GM13977 (cell line): ENCODE measurements around the gene PDGFA.

Experiments
- DNase-seq: peaks from one replicate; pipeline ENCODE4 v3.0.0; 2012; ENCODE audit warnings: low spot score
- CTCF ChIP-seq: IDR thresholded peaks from 2 replicates; pipeline ENCODE4 v1.5.1; 2012; ENCODE audit warnings: mild to moderate bottlenecking, control low read depth; ENCODE audit not compliant: insufficient read depth; ENCODE audit errors: extremely low read depth, missing control alignments
- in situ Hi-C: fragments of 300-500 bp; cut with MboI; formaldehyde crosslinking; loops from one replicate; pipeline ENCODE4 v1.12.0; 2022; ENCODE audit warnings: low sequenced_read_pairs, low pct_unique_long_range_greater_than_20kb, mixed read lengths, inconsistent platforms; ENCODE audit not compliant: unreplicated experiment

The PDGFA gene

GRCh38 chr7:489876-490275 lies 29.8 kb downstream of the PDGFA start:
- no peak for DNase-seq
- in situ Hi-C loops: no loop called here

GRCh38 chr7:486216-486743 lies 33.4 kb downstream of the PDGFA start:
- no peak for DNase-seq
- TF ChIP-seq CTCF: no peak
- in situ Hi-C loops: no loop called here

More at GRCh38 chr7:489876-490275, 29.8 kb downstream of the PDGFA start:
- no peak for TF ChIP-seq CTCF

GRCh38 chr7:485188-486081 lies 34.2 kb downstream of the PDGFA start:
- no peak for TF ChIP-seq CTCF
- in situ Hi-C loops: no loop called here
- DNase-seq: no peak

GRCh38 chr7:484356-485101 lies 35.1 kb downstream of the PDGFA start:
- no peak for TF ChIP-seq CTCF

GRCh38 chr7:483656-484355 lies 35.8 kb downstream of the PDGFA start:
- in situ Hi-C loops: no loop called here
- DNase-seq: no peak
- no peak for TF ChIP-seq CTCF

More at GRCh38 chr7:484356-485101, 35.1 kb downstream of the PDGFA start:
- DNase-seq: no peak
- in situ Hi-C loops: no loop called here

- no peak for TF ChIP-seq CTCF
- in situ Hi-C loops: no loop called here
- DNase-seq: no peak
Measured at GRCh38 chr7:482521-483083, 37.0 kb downstream of the PDGFA start.
